ENCODE results near the gene XYLT1. TPM values are rescaled to one million over a fixed set of nuclear protein-coding genes. Genes with fewer than 3 reads are reported as not detected.
A peak's percentile ranks its signal among the peaks of the same experiment; 100 is the strongest.

Gene XYLT1
- total RNA-seq, 3 donors from 2014 or later, result 23.1 to 44.0 (median 34.1) TPM

DNA sequence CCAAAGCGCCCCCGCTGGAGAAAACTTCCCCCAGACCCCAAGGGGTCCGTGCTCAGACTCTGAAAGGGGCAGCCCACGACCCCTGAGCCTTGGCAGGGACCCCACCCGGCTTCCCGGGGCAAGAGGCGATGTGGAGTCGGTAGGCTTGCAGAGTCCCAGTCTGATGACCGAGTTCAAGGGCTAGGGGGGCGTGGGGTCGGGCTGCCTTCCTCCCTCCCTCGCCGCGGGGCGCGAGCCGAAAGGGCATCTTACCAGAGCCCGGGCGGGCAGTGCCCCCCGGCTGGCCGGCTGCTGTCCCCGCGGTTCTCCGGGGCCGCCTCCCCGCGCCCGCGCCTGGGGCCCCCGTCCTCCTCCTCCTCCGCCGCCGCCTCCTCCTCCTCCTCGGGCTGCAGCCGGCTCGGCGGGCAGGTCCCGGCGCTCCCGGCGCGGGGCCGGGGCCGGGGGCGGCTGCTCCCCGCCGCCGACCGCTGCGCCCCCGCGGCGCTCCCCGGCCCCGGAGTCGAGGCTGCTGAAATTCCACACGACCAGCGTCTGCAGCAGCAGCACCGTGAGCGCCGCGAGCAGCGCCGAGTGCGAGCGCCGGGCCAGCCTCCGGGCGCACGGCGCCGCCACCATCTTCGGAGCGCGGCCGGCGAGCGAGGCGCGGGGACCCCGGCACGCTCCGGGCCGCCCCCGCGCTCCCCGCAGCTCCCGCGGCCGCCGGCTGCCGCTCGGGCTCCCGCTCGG, 415 bp downstream of the XYLT1 start:
- TF ChIP-seq, protein P1, sequence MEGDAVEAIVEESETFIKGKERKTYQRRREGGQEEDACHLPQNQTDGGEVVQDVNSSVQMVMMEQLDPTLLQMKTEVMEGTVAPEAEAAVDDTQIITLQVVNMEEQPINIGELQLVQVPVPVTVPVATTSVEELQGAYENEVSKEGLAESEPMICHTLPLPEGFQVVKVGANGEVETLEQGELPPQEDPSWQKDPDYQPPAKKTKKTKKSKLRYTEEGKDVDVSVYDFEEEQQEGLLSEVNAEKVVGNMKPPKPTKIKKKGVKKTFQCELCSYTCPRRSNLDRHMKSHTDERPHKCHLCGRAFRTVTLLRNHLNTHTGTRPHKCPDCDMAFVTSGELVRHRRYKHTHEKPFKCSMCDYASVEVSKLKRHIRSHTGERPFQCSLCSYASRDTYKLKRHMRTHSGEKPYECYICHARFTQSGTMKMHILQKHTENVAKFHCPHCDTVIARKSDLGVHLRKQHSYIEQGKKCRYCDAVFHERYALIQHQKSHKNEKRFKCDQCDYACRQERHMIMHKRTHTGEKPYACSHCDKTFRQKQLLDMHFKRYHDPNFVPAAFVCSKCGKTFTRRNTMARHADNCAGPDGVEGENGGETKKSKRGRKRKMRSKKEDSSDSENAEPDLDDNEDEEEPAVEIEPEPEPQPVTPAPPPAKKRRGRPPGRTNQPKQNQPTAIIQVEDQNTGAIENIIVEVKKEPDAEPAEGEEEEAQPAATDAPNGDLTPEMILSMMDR (IDR thresholded peaks at IDR 0.05), result no peak
- peak; percentile 32 for ATAC-seq

DNA sequence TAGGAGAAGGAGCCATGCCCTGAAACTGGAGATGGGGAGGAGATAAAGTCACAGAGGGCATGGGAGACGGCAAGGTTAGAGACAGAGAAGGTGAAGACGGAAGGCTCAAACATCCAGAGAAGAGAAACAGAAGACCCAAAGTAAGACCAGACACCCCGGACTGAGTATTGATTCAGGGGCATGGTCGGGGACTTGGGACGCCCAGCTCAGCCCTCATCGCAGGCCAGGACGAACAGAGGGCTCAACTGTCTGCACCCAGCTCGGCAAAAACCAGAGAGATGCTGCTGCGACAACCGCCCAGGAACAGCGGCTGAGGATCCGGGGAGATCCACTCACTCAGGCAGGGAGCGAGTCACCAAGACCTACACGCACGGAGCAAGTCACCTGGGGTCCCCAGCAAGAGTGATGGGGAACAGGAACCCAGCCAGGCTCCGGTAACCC, 999 bp downstream of the XYLT1 start:
- H3K9me3 ChIP-seq, result no peaks in the 10 kb centered on the region
- H3K4me1 ChIP-seq (ENCODE audit: low read depth), result peaks cover 36% of the 10 kb centered on the region
- peak overlapping the region; percentile 56 for H3K4me3 ChIP-seq
- no peaks in the 10 kb centered on the region for H3K36me3 ChIP-seq (ENCODE audit: low read depth)
- DNase-seq (peak in 2 of 3 donors; percentile 56 to 60), ATAC-seq (peak; percentile 49)
- TF ChIP-seq, protein P1 (IDR thresholded peaks at IDR 0.05), result no peak
- intact Hi-C loops (cut with DNase I, micrococcal nuclease), result loop anchor here in 1 of 2 donors (10.0 kb wide), 1 partner anchor 265 kb away; no protein-coding TSS in a partner anchor

More for the DNA sequence above, 415 bp downstream of the XYLT1 start:
- peaks cover 36% of the 10 kb centered on the region for H3K4me1 ChIP-seq (ENCODE audit: low read depth)
- peak overlapping the region; percentile 56 for H3K4me3 ChIP-seq
- intact Hi-C loops (cut with DNase I, micrococcal nuclease), result no loop called here
- no peaks in the 10 kb centered on the region for H3K36me3 ChIP-seq (ENCODE audit: low read depth)
- no peaks in the 10 kb centered on the region for H3K9me3 ChIP-seq
- DNase-seq, result peak in 2 of 3 donors; percentile 61 to 65

DNA sequence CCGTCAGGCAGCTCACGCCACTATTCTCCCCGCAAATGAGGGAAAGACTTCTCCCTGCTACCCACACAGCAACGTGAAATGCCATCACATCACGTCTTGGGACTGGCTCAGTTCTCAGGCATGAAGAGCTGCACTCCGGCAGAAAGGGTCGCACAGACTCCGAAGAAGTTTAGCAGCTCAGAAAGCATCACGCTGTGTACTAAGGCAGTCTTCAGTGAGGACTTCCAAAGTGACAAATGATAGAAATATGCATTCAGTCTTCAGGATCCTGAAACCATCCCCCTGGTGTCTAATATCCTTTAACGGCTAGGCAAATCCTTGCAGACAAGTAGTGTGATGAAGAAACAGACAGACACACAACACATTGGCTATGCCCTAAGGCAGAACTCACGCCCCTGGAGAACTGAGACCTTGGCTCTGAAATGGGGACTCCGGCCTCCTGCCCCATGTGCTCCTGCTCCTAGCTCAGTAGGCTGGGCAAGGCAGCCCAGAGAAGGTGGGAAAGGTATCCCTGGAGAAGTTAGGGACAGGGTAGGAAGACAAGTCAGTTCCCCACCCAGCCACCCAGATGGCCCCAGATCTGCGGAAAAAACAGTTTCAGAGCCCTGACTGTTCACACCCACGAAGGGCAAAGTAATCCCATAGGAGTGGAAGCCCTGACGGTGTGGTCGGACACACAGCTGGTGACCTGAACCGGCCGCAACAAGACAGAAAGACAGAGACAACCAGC, 1.6 kb downstream of the XYLT1 start:
- no peaks in the 10 kb centered on the region for H3K9me3 ChIP-seq
- no peaks in the 10 kb centered on the region for H3K36me3 ChIP-seq (ENCODE audit: low read depth)
- intact Hi-C loops (cut with DNase I, micrococcal nuclease), result loop anchor here in 1 of 2 donors (10.0 kb wide), 1 partner anchor 264 kb away; no protein-coding TSS in a partner anchor
- TF ChIP-seq, protein P1 (IDR thresholded peaks at IDR 0.05), result no peak
- DNase-seq (peak in 1 of 3 donors; percentile 51), ATAC-seq (peak; percentile 20)
- H3K4me3 ChIP-seq, result no peak overlapping the region
- H3K4me1 ChIP-seq (ENCODE audit: low read depth), result peaks cover 36% of the 10 kb centered on the region

DNA sequence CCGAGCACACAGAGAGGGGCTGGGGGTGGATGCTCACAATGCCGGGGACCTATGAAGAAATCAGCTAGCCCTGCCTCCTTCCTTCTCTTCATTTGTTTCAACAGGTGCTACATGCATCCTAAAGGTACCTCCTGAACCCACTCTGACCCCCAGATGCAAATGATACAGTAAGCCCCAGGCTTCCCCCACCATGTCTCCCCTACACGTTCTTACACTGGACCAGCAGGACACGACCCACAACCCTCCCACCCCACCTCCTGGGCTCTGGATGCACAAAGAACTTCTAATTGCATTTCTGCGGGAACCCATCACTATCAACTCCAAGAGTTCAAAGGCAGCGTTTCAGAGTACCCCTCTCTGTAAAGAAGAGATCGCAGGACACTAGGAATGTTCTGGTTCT, 2.1 kb downstream of the XYLT1 start:
- Histone ChIP-seq H3K4me3 (no peak overlapping the region), H3K9me3 (no peaks in the 10 kb centered on the region), H3K4me1 (ENCODE audit: low read depth) (peaks cover 36% of the 10 kb centered on the region)

DNA sequence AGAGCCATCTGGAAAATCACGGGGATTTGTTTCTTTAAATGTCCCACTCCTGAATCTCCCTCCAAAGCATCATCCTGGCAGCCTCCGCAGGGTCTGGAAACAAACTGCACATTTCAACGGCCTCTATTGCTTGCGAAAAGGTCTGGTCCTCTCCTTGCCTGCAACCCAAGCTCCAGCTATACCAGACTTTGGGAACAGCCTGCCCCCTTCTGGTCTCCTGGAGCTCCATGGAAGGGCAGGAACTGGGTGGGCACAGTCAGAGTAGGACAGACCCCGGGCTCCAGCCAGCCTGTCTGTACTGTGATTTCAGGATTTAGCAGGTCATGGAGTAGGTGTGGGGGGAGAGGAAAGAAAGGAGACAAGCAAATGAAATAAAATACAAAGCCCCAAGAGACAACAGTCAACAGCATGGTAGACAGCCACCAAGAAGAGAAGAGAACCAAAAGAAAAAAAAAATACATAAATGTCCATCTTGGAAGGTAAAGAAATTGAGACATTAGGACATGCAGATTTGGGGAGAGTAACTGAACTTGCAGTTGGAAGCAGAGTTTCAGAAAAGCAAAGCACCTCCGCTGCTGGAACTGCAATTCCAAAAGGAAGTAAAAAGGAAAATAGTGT, 2.7 kb downstream of the XYLT1 start:
- ATAC-seq, result peak; percentile 74
- Histone ChIP-seq H3K36me3 (ENCODE audit: low read depth) (no peaks in the 10 kb centered on the region), H3K4me1 (ENCODE audit: low read depth) (peaks cover 36% of the 10 kb centered on the region), H3K4me3 (no peak overlapping the region), H3K9me3 (no peaks in the 10 kb centered on the region)
- TF ChIP-seq, protein P1 (IDR thresholded peaks at IDR 0.05), result peak; percentile 38
- intact Hi-C loops (cut with DNase I, micrococcal nuclease), result loop anchor here in 1 of 2 donors (10.0 kb wide), 1 partner anchor 263 kb away; no protein-coding TSS in a partner anchor
- DNase-seq, result peak; percentile 60 to 88 (median 80)

More for the DNA sequence above, 2.1 kb downstream of the XYLT1 start:
- DNase-seq (no peak), ATAC-seq (no peak)
- intact Hi-C loops (cut with DNase I, micrococcal nuclease), result loop anchor here in 1 of 2 donors (10.0 kb wide), 1 partner anchor 264 kb away; no protein-coding TSS in a partner anchor
- no peaks in the 10 kb centered on the region for H3K36me3 ChIP-seq (ENCODE audit: low read depth)
- TF ChIP-seq, protein P1 (IDR thresholded peaks at IDR 0.05), result no peak
